Peyer's patch (tissue), 4 donors: Measurements from ENCODE around the gene LYST. TPM values are rescaled to one million over a fixed set of nuclear protein-coding genes. Genes with fewer than 3 reads are reported as not detected.
"Not testable (repeated sequence)": the region's sequence is repeated elsewhere in the genome, so short reads cannot be mapped to it uniquely, and the experiment has no call there.

ENCODE experiments used
- DNase-seq, 3 donors: peaks; one replicate each; pipeline ENCODE4 v3.0.0-alpha.2; 2017 to 2019
- H3K27ac ChIP-seq, 4 donors: fragments of 200-600 bp; sonication (generic); one replicate each; pipeline ENCODE4 v1.5.1; 2016 to 2019
- H3K27me3 ChIP-seq, 2 donors: fragments of 200-600 bp; sonication (generic); one replicate each; pipeline ENCODE4 v1.5.1; 2019
- H3K36me3 ChIP-seq, 3 donors: fragments of 200-600 bp; sonication (generic); one replicate each; pipeline ENCODE4 v1.5.1; 2016 to 2019
- H3K4me1 ChIP-seq, 4 donors: fragments of 200-600 bp; sonication (generic); one replicate each; pipeline ENCODE4 v1.5.1; 2016 to 2019
- H3K4me3 ChIP-seq, 4 donors: fragments of 200-600 bp; sonication (generic); 1 replicate in 3 of 4; 2 replicates in 1 of 4; pipeline ENCODE4 v1.5.1; 2016 to 2019; ENCODE audit warnings: mild to moderate bottlenecking in 1 of 4
- H3K9me3 ChIP-seq, 4 donors: fragments of 200-600 bp; sonication (generic); one replicate each; pipeline ENCODE4 v1.5.1; 2016 to 2019; ENCODE audit warnings: mild to moderate bottlenecking in 1 of 4
- POLR2A ChIP-seq, 2 donors: fragments of 450-650 bp; IDR thresholded peaks; one replicate each; pipeline ENCODE4 v1.5.1; 2017; ENCODE audit warnings: antibody characterized with exemption in 2 of 2, mild to moderate bottlenecking in 2 of 2, moderate library complexity in 2 of 2
- total RNA-seq, 4 donors: library from RNA; depleted of rRNA; stranded (reverse); fragments of >200 nt; gene quantifications; one replicate each; pipeline ENCODE4 v1.1.0, GENCODE V29; 2016
- TF ChIP-seq, protein P1 (sequence below), 6 experiments: fragments of 450-650 bp in 4 of 6; fragments of 200-600 bp in 2 of 6; sonication (generic) in 1 of 6; IDR thresholded peaks; one replicate each; pipeline ENCODE4 v1.5.1; 2017 to 2019; ENCODE audit warnings: antibody characterized with exemption in 6 of 6, mild to moderate bottlenecking in 3 of 6, moderate library complexity in 1 of 6

LYST gene
- total RNA-seq, 4 donors from 2014 or later, result 27.8 to 68.5 (median 35.5) TPM

DNA sequence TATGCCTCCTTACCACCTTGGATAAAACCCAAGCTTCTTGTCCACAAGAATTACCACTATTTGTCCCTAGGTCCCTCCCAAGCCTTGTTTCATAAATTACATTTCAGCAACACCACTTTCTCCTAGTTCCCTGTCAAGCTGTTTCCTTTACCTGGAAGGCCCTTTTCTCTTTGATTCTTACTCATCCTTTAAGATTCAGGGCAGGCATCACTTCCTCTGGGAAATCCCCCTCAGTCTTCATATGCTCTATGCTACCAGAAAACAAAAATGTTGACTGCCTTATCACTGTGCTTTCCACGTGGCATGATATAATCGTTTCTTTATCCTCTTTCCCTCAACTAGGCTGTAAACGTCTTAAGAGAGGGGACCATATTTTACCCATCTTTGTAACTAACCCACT, 102.7 kb downstream of the LYST start:
- H3K27ac ChIP-seq, result no peak overlapping the region
- DNase-seq, result no peak

DNA sequence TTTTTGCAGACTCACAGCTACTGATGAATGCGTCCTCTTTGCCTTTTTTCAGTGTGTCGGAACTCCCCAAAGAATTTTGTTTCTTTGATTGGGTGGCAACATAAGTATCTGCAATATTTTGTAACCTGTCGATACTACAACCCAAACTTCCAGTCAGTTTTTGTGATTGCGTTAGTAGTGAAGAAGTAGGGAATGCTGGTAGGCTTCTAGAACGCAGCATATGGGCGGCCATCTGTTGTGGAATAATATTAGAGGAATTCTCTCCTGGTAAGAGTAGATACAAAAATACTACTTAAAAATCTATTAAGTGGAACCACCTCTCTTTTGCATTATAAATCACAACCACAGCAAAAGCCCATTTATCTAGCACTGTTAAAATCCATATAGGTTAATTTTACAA, 107.4 kb downstream of the LYST start:
- TF ChIP-seq, protein P1, sequence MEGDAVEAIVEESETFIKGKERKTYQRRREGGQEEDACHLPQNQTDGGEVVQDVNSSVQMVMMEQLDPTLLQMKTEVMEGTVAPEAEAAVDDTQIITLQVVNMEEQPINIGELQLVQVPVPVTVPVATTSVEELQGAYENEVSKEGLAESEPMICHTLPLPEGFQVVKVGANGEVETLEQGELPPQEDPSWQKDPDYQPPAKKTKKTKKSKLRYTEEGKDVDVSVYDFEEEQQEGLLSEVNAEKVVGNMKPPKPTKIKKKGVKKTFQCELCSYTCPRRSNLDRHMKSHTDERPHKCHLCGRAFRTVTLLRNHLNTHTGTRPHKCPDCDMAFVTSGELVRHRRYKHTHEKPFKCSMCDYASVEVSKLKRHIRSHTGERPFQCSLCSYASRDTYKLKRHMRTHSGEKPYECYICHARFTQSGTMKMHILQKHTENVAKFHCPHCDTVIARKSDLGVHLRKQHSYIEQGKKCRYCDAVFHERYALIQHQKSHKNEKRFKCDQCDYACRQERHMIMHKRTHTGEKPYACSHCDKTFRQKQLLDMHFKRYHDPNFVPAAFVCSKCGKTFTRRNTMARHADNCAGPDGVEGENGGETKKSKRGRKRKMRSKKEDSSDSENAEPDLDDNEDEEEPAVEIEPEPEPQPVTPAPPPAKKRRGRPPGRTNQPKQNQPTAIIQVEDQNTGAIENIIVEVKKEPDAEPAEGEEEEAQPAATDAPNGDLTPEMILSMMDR (IDR thresholded peaks at IDR 0.05), result no peak
- TF ChIP-seq POLR2A (IDR thresholded peaks at IDR 0.05), result no peak
- no peak for DNase-seq
- Histone ChIP-seq H3K4me3 (no peak overlapping the region), H3K27ac (no peak overlapping the region), H3K27me3 (no peaks in the 10 kb centered on the region), H3K4me1 (no peaks in the 10 kb centered on the region), H3K36me3 (peaks cover 0 to 39% (median 0%) of the 10 kb centered on the region in 3 donors), H3K9me3 (no peaks in the 10 kb centered on the region)

More for the DNA sequence above, 102.7 kb downstream of the LYST start:
- TF ChIP-seq POLR2A (IDR thresholded peaks at IDR 0.05), result no peak
- TF ChIP-seq, protein P1 (IDR thresholded peaks at IDR 0.05), result no peak
- Histone ChIP-seq H3K9me3 (no peaks in the 10 kb centered on the region), H3K36me3 (peaks cover 0 to 20% (median 0%) of the 10 kb centered on the region in 3 donors), H3K4me1 (no peaks in the 10 kb centered on the region), H3K27me3 (no peaks in the 10 kb centered on the region), H3K4me3 (no peak overlapping the region)

DNA sequence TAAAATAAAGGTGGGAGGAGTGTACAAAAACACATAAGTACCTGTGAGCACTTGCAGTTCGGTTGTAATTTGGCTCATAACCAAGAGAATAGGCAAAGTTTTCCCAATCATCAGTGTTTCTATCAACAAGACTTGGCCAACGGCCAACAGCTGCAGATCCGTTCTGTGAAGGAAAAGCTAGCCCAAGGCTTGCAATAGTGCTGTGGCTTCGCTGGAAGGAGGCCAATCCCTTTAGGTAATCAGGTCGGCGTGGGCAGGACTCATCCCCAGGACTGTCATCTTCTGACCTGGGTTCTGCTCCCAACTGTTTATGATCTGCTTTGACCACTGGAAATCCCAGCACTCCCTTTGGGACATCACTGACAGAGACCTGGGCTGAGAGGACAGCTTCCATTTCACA, 107.8 kb downstream of the LYST start:
- no peaks in the 10 kb centered on the region for H3K9me3 ChIP-seq
- DNase-seq, result no peak
- no peak overlapping the region for H3K27ac ChIP-seq
- peaks cover 0 to 40% (median 0%) of the 10 kb centered on the region in 3 donors for H3K36me3 ChIP-seq
- TF ChIP-seq, protein P1 (IDR thresholded peaks at IDR 0.05), result no peak
- TF ChIP-seq POLR2A (IDR thresholded peaks at IDR 0.05), result no peak
- H3K4me1 ChIP-seq, result no peaks in the 10 kb centered on the region
- H3K27me3 ChIP-seq, result no peaks in the 10 kb centered on the region
- no peak overlapping the region for H3K4me3 ChIP-seq

DNA sequence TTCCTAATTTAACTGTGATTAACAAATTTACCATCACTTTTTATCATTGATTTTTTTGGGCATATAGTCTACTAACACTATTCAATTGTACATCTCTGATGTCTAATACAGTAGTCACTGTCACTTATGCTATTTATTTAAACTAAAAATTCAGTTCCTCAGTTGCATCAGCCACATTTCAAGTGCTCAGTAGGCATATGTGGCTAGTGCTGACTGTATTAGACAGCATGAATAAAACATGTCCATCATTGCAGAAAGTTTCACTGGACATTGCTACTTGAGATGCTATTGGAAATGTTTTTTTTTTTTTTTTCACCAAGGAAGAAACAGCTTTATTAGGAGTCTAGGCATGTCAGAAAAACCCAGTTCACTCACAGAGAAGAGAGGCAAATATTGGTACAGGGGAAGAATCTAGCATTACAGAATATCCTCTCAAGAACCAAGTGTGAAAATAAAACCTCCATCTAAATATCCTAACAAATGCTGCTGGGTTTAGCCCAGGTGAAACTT, 109.1 kb downstream of the LYST start:
- Histone ChIP-seq H3K4me3 (no peak overlapping the region), H3K9me3 (no peaks in the 10 kb centered on the region), H3K27me3 (no peaks in the 10 kb centered on the region), H3K36me3 (peaks cover 0 to 36% (median 0%) of the 10 kb centered on the region in 3 donors), H3K27ac (no peak overlapping the region), H3K4me1 (no peaks in the 10 kb centered on the region)
- TF ChIP-seq POLR2A (IDR thresholded peaks at IDR 0.05), result no peak
- TF ChIP-seq, protein P1 (IDR thresholded peaks at IDR 0.05), result no peak
- no peak for DNase-seq

DNA sequence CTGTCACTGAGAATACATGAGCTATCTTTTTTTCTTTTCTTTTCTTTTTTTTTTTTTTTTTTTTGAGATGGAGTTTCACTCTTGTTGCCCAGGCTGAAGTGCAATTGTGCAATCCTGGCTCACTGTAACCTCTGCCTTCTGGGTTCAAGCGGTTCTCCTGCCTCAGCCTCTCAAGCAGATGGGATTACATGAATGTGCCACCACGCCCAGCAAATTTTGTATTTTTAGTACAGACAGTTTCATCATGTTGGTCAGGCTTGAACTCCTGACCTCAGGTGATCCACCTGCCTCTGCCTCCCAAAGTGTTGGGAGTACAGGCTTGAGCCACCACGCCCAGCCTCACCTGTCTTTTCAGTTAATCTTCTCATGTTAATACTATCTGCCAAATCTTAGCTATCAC, 112.5 kb downstream of the LYST start:
- H3K4me3 ChIP-seq, DNase-seq, H3K4me1 ChIP-seq, H3K27ac ChIP-seq, H3K27me3 ChIP-seq, H3K9me3 ChIP-seq: not testable (repeated sequence)
- peaks cover 0 to 32% (median 0%) of the 10 kb centered on the region in 3 donors for H3K36me3 ChIP-seq

DNA sequence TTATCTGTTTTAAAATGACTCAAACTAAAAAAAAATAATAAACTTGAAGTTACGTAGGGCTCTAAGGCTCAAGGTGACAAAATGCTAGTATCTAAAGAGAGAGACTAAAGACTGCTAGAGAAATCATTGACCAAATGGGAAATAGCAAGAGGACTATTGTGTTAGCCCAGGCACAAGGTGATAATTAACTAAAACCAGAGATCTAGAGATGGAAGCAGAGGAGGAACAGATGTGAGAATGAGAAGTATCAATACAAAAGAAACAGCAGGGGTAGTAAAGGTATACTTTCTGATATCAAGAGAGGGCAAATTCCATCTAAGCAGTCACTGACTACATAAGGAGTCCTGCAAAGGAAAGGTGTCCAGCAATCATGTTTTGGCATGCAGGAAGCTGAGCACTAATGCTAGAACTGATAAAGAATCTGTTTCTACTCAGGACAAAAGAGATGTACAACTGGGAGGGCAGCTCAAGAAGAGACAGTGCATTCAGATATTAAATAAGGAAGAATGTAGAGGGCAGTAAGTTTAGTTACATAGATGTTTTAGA, 116.9 kb downstream of the LYST start:
- Histone ChIP-seq H3K27me3 (no peaks in the 10 kb centered on the region), H3K27ac (no peak overlapping the region), H3K4me1 (no peaks in the 10 kb centered on the region), H3K9me3 (no peaks in the 10 kb centered on the region), H3K36me3 (peaks cover 0 to 25% (median 0%) of the 10 kb centered on the region in 3 donors), H3K4me3 (no peak overlapping the region)
- TF ChIP-seq, protein P1 (IDR thresholded peaks at IDR 0.05), result no peak
- TF ChIP-seq POLR2A (IDR thresholded peaks at IDR 0.05), result no peak
- DNase-seq, result no peak
